Measurements from ENCODE around the gene PLXNC1. TPM values are rescaled to one million over a fixed set of nuclear protein-coding genes. Genes with fewer than 3 reads are reported as not detected.

PLXNC1 gene
- total and polyA plus RNA-seq, 2 donors (not counting 1 experiment from before 2014, with no cell fraction given): 9.7 to 33.6 TPM

DNA sequence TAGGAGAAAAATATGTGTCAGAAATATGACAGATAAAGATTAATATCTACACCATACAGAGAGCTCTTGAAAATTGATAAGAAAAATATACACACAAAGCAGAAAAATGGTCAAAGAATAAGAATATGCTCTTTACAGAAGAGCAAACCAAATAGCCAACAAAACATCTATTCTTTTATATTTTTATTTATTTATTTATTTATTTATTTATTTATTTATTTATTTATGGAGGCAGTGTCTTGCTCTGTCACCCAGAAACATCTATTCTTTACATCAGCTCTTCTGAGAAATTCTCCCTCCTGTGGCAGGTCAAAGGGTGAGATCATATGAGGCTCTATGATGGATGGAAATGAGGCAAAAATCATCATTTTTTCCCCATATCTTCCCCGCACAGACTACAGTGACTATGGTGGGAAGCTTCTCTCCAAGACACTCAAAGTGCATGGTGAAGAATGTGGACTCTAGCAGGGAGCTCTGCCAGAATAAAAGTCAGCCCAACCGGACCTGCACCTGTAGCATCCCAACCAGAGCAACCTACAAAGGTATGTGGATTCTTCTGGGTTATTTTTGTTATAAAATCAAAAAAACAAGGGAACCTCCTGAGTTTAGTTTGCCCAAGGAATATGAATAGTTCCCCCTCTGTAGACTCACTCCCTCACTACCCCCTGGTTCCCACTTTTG lies 71.4 kb downstream of the PLXNC1 start:
- no peaks in the 10 kb centered on the region for H3K9me3 Mint-ChIP-seq (ENCODE audit: insufficient read depth)
- Histone ChIP-seq H2AFZ (ENCODE audit: insufficient read depth, low read depth, low read length, poor library complexity, severe bottlenecking) (no peak overlapping the region), H3K4me3 (ENCODE audit: control extremely low read depth in 1 of 5, extremely low read depth in 1 of 5, insufficient read depth in 1 of 5, low read depth in 2 of 5, low read length in 4 of 5) (no peak overlapping the region), H3K9ac (ENCODE audit: low read length) (no peak overlapping the region), H3K27me3 (replicated peaks in 1 of 4; ENCODE audit: control extremely low read depth in 1 of 4, control insufficient read depth in 3 of 4, insufficient read depth in 4 of 4, low read length in 3 of 4) (no peaks in the 10 kb centered on the region), H3K36me3 (replicated peaks in 1 of 2; ENCODE audit: control extremely low read depth in 1 of 2, control insufficient read depth in 1 of 2, extremely low read depth in 1 of 2, insufficient read depth in 2 of 2, low read length in 1 of 2) (peaks cover 1 to 31% of the 10 kb centered on the region in 2 experiments), H3K27ac (ENCODE audit: low read length in 2 of 2) (no peak overlapping the region), H3K4me2 (replicated peaks; ENCODE audit: low read depth, low read length, poor library complexity, severe bottlenecking) (no peak overlapping the region), H3K4me1 (ENCODE audit: control insufficient read depth in 2 of 2, insufficient read depth in 2 of 2, low read length in 2 of 2) (peaks cover 34 to 35% of the 10 kb centered on the region in 2 donors), H4K20me1 (ENCODE audit: control insufficient read depth, insufficient read depth, low read length, poor library complexity, severe bottlenecking) (no peaks in the 10 kb centered on the region), H3K79me2 (ENCODE audit: control insufficient read depth, insufficient read depth, low read length) (peaks cover 22% of the 10 kb centered on the region), H3K9me3 (ENCODE audit: control extremely low read depth in 1 of 3, control insufficient read depth in 2 of 3, insufficient read depth in 1 of 3, low read length in 2 of 3) (no peaks in the 10 kb centered on the region)
- no CpG with 5 or more reads among the region's 2 CpGs for WGBS (ENCODE audit: insufficient coverage)
- no peaks in the 10 kb centered on the region for H3K27me3 Mint-ChIP-seq
- DNase-seq (no peak), ATAC-seq (ENCODE audit: low read depth) (no peak)
- TF ChIP-seq EZH2 (IDR thresholded peaks at IDR 0.05; ENCODE audit: borderline replicate concordance, insufficient read depth, low read depth, low read length, poor library complexity, severe bottlenecking) (no peak), CTCF (IDR thresholded peaks at IDR 0.05) (no peak)
- peak overlapping the region; percentile 29 for H3K27ac Mint-ChIP-seq
- H3K4me3 Mint-ChIP-seq: no peak overlapping the region
- ChIA-PET CTCF (interaction anchor here (0.8 to 1.2 kb wide), 3 partner anchors 8 to 12 kb away, joined by 3 to 4 read pairs (median 3); no protein-coding TSS in a partner anchor), POLR2A (no interaction called here)
- H3K4me1 Mint-ChIP-seq: peaks cover 32% of the 10 kb centered on the region
- intact Hi-C loops (cut with micrococcal nuclease): no loop called here

DNA sequence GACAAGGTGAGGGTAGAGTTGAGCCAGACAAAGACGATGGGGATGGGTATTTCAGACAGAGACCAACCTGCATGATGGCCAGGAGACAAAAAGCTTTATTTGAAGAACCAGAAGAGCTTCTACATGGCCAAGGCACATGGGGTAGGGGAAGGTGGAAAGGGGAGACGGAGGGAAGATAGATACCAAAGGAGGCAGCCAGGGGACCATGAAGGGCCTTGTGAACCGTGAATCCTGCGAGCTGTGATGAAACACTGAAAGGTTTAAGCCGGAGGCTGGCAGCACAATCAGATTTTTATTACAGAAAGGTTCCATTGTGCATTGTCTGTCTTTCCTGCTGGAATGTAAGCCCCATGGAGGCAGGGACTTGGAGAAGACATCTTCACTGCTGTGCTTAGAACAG lies 72.4 kb downstream of the PLXNC1 start:
- H3K27ac Mint-ChIP-seq: peak overlapping the region; percentile 64
- POLR2A ChIA-PET: interaction anchor here (0.7 kb wide), 1 partner anchor 13 kb away, joined by 3 read pairs; no protein-coding TSS in a partner anchor
- H4K20me1 ChIP-seq (ENCODE audit: control insufficient read depth, insufficient read depth, low read length, poor library complexity, severe bottlenecking): no peaks in the 10 kb centered on the region

More for the DNA sequence above, 72.4 kb downstream of the PLXNC1 start:
- CTCF ChIA-PET: interaction anchor here (1.6 to 1.8 kb wide), 2 partner anchors 13 to 18 kb away, joined by 3 to 5 read pairs; no protein-coding TSS in a partner anchor
- intact Hi-C loops (cut with micrococcal nuclease): no loop called here
- ATAC-seq (ENCODE audit: low read depth) (peak; percentile 56), DNase-seq (peak; percentile 36)
- Histone ChIP-seq H3K27ac (ENCODE audit: low read length in 2 of 2) (no peak overlapping the region), H3K9me3 (ENCODE audit: control extremely low read depth in 1 of 3, control insufficient read depth in 2 of 3, insufficient read depth in 1 of 3, low read length in 2 of 3) (no peaks in the 10 kb centered on the region), H3K9ac (ENCODE audit: low read length) (peak overlapping the region; percentile 18), H3K79me2 (ENCODE audit: control insufficient read depth, insufficient read depth, low read length) (peaks cover 21% of the 10 kb centered on the region), H3K27me3 (replicated peaks in 1 of 4; ENCODE audit: control extremely low read depth in 1 of 4, control insufficient read depth in 3 of 4, insufficient read depth in 4 of 4, low read length in 3 of 4) (no peaks in the 10 kb centered on the region), H3K36me3 (replicated peaks in 1 of 2; ENCODE audit: control extremely low read depth in 1 of 2, control insufficient read depth in 1 of 2, extremely low read depth in 1 of 2, insufficient read depth in 2 of 2, low read length in 1 of 2) (peaks cover 1 to 41% of the 10 kb centered on the region in 2 experiments), H3K4me3 (ENCODE audit: control extremely low read depth in 1 of 5, extremely low read depth in 1 of 5, insufficient read depth in 1 of 5, low read depth in 2 of 5, low read length in 4 of 5) (no peak overlapping the region), H2AFZ (ENCODE audit: insufficient read depth, low read depth, low read length, poor library complexity, severe bottlenecking) (no peak overlapping the region), H3K4me2 (replicated peaks; ENCODE audit: low read depth, low read length, poor library complexity, severe bottlenecking) (peak overlapping the region; percentile 50), H3K4me1 (ENCODE audit: control insufficient read depth in 2 of 2, insufficient read depth in 2 of 2, low read length in 2 of 2) (peaks cover 34 to 35% of the 10 kb centered on the region in 2 donors)
- Mint-ChIP-seq H3K4me3 (peak overlapping the region; percentile 35), H3K9me3 (ENCODE audit: insufficient read depth) (no peaks in the 10 kb centered on the region), H3K4me1 (peaks cover 32% of the 10 kb centered on the region), H3K27me3 (no peaks in the 10 kb centered on the region)
- 16% methylated on average over 3 of the region's 5 CpGs for WGBS (ENCODE audit: insufficient coverage)
- TF ChIP-seq CTCF (IDR thresholded peaks at IDR 0.05) (no peak), EZH2 (IDR thresholded peaks at IDR 0.05; ENCODE audit: borderline replicate concordance, insufficient read depth, low read depth, low read length, poor library complexity, severe bottlenecking) (no peak)

Data from B cell (primary cell).